ENCODE results near the gene GPR89B. TPM values are rescaled to one million over a fixed set of nuclear protein-coding genes. Genes with fewer than 3 reads are reported as not detected.
A peak's percentile ranks its signal among the peaks of the same experiment; 100 is the strongest.
"Not testable (repeated sequence)": the region's sequence is repeated elsewhere in the genome, so short reads cannot be mapped to it uniquely, and the experiment has no call there.

Gene GPR89B
- total and polyA plus RNA-seq, 9 of the 15 experiments (the other 6 are each of a cell fraction or from before 2014, with no cell fraction given): 9.3 to 39.3 (median 19.6) TPM

DNA sequence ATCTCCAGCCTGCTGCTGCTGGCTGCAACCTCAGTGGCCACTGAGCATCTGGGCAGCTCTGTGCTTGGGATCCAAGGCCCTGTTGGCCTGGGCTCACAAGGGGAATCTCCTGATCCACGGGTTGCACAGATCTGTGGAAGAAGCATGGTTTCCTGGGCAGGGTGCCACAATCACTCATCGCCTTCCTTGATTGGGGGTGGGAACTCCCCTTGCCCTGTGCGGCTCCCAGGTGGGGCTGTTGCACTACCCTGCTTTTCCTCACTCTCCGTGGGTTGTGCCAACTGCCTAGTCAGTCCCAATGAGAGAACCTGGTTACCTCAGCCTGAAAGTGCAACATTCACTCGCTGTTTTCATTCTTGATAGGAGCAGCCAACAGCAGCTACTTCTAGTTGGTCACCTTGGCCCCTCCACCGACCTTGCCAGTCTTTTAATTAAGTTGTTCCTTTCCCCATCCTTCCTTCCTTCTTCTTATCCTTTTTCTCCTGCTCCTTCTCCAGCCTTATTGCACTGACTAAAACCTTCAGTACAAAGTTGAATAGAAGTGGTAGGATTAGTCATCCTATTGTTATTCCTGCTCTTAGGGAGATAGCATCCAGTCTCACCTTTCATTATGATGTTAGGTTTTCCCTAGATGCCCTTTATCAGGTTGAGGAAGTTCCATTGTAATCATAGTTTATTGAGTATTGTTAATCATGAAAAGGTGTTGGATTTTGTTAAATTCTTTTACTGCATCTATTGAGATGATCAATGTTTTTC lies 50.9 kb downstream of the GPR89B start:
- ATAC-seq; in situ Hi-C loops (cut with MboI); DNase-seq (ENCODE audit: extremely low read depth in 1 of 4, low spot score in 3 of 4): not testable (repeated sequence)

DNA sequence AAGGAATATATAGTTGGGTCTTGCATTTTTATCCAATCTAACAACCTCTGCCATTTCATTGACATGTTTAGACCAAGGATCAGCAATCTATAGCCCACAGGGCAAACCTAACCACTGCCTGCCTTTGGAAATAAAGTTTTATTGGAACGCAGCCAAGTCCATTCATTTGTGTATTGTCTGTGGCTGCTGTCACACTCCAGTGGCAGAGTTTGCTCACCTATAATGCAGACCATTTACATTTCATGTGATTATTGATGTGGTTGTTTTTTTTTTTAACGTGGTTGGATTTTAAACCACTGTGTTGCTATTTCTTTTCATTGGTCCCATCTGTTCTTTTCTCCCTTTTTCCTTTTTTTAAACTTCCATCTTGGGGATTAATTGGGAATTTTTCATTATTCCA lies 57.2 kb downstream of the GPR89B start:
- H3K36me3 ChIP-seq (ENCODE audit: control insufficient read depth, insufficient read depth, low read length); H3K4me3 ChIP-seq; H3K4me2 ChIP-seq (ENCODE audit: insufficient read depth, low read length); H3K79me2 ChIP-seq (ENCODE audit: control insufficient read depth, insufficient read depth, low read length); H3K4me1 ChIP-seq (replicated peaks in 1 of 2; ENCODE audit: control insufficient read depth in 2 of 2, insufficient read depth in 2 of 2, low read length in 2 of 2); H3K9me1 ChIP-seq (ENCODE audit: control insufficient read depth, insufficient read depth, low read length); H3K9ac ChIP-seq (ENCODE audit: insufficient read depth in 1 of 2, low read depth in 2 of 2, low read length in 2 of 2); H3K9me3 ChIP-seq (replicated peaks; ENCODE audit: control insufficient read depth, insufficient read depth, low read depth, low read length); FAIRE-seq; DNase-seq (ENCODE audit: extremely low read depth in 1 of 4, low spot score in 3 of 4); CTCF ChIA-PET (ENCODE audit: low intra/inter-chr PET ratio); intact Hi-C loops (cut with micrococcal nuclease); H3K27me3 ChIP-seq (ENCODE audit: control insufficient read depth in 2 of 2, insufficient read depth in 2 of 2, low read length in 2 of 2); H4K20me1 ChIP-seq (replicated peaks; ENCODE audit: control insufficient read depth, insufficient read depth, low read length); H2AFZ ChIP-seq (ENCODE audit: low read depth, low read length); H3K27ac ChIP-seq (ENCODE audit: extremely low read depth, low read depth, low read length); POLR2A ChIA-PET; ATAC-seq; BruUV-seq (replicated peaks); in situ Hi-C loops (cut with MboI): not testable (repeated sequence)
- WGBS (ENCODE audit: insufficient coverage, low coverage, missing lambda C conversion rate): 88% methylated on average over 2 of the region's 2 CpGs
- peak; percentile 43 for TF ChIP-seq NFIC (IDR thresholded peaks at IDR 0.05)

More for the DNA sequence above, 50.9 kb downstream of the GPR89B start:
- H3K9ac ChIP-seq (ENCODE audit: insufficient read depth in 1 of 2, low read depth in 2 of 2, low read length in 2 of 2); H2AFZ ChIP-seq (ENCODE audit: low read depth, low read length); H3K4me2 ChIP-seq (ENCODE audit: insufficient read depth, low read length); H3K9me3 ChIP-seq (replicated peaks; ENCODE audit: control insufficient read depth, insufficient read depth, low read depth, low read length); FAIRE-seq; H3K36me3 ChIP-seq (ENCODE audit: control insufficient read depth, insufficient read depth, low read length); H4K20me1 ChIP-seq (replicated peaks; ENCODE audit: control insufficient read depth, insufficient read depth, low read length); H3K4me3 ChIP-seq; BruUV-seq (replicated peaks); H3K9me1 ChIP-seq (ENCODE audit: control insufficient read depth, insufficient read depth, low read length); H3K27me3 ChIP-seq (ENCODE audit: control insufficient read depth in 2 of 2, insufficient read depth in 2 of 2, low read length in 2 of 2); H3K27ac ChIP-seq (ENCODE audit: extremely low read depth, low read depth, low read length); H3K4me1 ChIP-seq (replicated peaks in 1 of 2; ENCODE audit: control insufficient read depth in 2 of 2, insufficient read depth in 2 of 2, low read length in 2 of 2); CTCF ChIA-PET (ENCODE audit: low intra/inter-chr PET ratio); POLR2A ChIA-PET; intact Hi-C loops (cut with micrococcal nuclease); H3K79me2 ChIP-seq (ENCODE audit: control insufficient read depth, insufficient read depth, low read length): not testable (repeated sequence)
- WGBS (ENCODE audit: insufficient coverage, low coverage, missing lambda C conversion rate): 90% methylated on average over 3 of the region's 6 CpGs

DNA sequence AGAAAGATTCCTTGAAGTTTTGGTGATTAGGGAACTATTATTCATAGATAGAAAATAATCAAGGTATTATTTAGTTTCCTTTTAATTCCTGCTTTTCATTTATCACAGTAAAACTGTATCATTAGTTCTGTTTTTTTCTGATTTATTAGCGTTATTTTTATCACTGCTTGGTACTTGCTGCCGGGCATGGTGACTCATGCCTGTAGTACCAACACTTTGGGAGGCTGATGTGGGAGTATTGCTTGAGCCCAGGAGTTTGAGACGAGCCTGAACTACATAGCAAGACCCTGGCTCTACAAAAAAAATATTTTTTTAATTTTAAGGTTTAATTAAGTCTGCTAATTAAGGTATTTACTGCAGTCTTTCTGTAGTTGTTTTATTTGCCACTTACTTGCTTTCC lies 59.7 kb downstream of the GPR89B start:
- CTCF ChIA-PET (ENCODE audit: low intra/inter-chr PET ratio); H3K79me2 ChIP-seq (ENCODE audit: control insufficient read depth, insufficient read depth, low read length); in situ Hi-C loops (cut with MboI); H3K27ac ChIP-seq (ENCODE audit: extremely low read depth, low read depth, low read length); H2AFZ ChIP-seq (ENCODE audit: low read depth, low read length); FAIRE-seq; DNase-seq (ENCODE audit: extremely low read depth in 1 of 4, low spot score in 3 of 4); H3K27me3 ChIP-seq (ENCODE audit: control insufficient read depth in 2 of 2, insufficient read depth in 2 of 2, low read length in 2 of 2); H3K9me1 ChIP-seq (ENCODE audit: control insufficient read depth, insufficient read depth, low read length); H3K36me3 ChIP-seq (ENCODE audit: control insufficient read depth, insufficient read depth, low read length); H3K4me2 ChIP-seq (ENCODE audit: insufficient read depth, low read length); intact Hi-C loops (cut with micrococcal nuclease); H3K9ac ChIP-seq (ENCODE audit: insufficient read depth in 1 of 2, low read depth in 2 of 2, low read length in 2 of 2); H3K9me3 ChIP-seq (replicated peaks; ENCODE audit: control insufficient read depth, insufficient read depth, low read depth, low read length); POLR2A ChIA-PET; H3K4me1 ChIP-seq (replicated peaks in 1 of 2; ENCODE audit: control insufficient read depth in 2 of 2, insufficient read depth in 2 of 2, low read length in 2 of 2); H3K4me3 ChIP-seq; ATAC-seq; BruUV-seq (replicated peaks); H4K20me1 ChIP-seq (replicated peaks; ENCODE audit: control insufficient read depth, insufficient read depth, low read length): not testable (repeated sequence)
- 65% methylated on average over 3 of the region's 3 CpGs for WGBS (ENCODE audit: insufficient coverage, low coverage, missing lambda C conversion rate)

DNA sequence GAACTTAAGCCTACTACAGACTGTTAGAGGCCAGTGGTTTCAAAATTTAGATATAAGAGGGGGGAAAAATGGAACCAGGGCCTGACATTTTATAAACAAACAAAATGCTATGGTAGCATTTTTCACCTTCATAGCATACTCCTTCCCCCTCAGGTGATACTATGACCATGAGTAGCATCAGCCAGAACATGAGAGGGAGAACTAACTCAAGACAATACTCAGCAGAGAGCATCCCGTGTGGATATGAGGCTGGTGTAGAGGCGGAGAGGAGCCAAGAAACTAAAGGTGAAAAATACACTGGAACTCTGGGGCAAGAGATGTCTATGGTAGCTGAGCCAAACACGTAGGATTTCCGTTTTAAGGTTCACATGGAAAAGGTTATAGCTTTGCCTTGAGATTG lies 64.7 kb downstream of the GPR89B start:
- H3K79me2 ChIP-seq (ENCODE audit: control insufficient read depth, insufficient read depth, low read length); H3K9ac ChIP-seq (ENCODE audit: insufficient read depth in 1 of 2, low read depth in 2 of 2, low read length in 2 of 2); in situ Hi-C loops (cut with MboI); CTCF ChIA-PET (ENCODE audit: low intra/inter-chr PET ratio); H2AFZ ChIP-seq (ENCODE audit: low read depth, low read length); POLR2A ChIA-PET; DNase-seq (ENCODE audit: extremely low read depth in 1 of 4, low spot score in 3 of 4); H3K4me2 ChIP-seq (ENCODE audit: insufficient read depth, low read length); ATAC-seq; H4K20me1 ChIP-seq (replicated peaks; ENCODE audit: control insufficient read depth, insufficient read depth, low read length); H3K27ac ChIP-seq (ENCODE audit: extremely low read depth, low read depth, low read length); H3K36me3 ChIP-seq (ENCODE audit: control insufficient read depth, insufficient read depth, low read length); H3K9me1 ChIP-seq (ENCODE audit: control insufficient read depth, insufficient read depth, low read length); H3K9me3 ChIP-seq (replicated peaks; ENCODE audit: control insufficient read depth, insufficient read depth, low read depth, low read length); intact Hi-C loops (cut with micrococcal nuclease); H3K4me3 ChIP-seq; H3K27me3 ChIP-seq (ENCODE audit: control insufficient read depth in 2 of 2, insufficient read depth in 2 of 2, low read length in 2 of 2); BruUV-seq (replicated peaks); H3K4me1 ChIP-seq (replicated peaks in 1 of 2; ENCODE audit: control insufficient read depth in 2 of 2, insufficient read depth in 2 of 2, low read length in 2 of 2); FAIRE-seq: not testable (repeated sequence)
- 91% methylated on average over 3 of the region's 4 CpGs for WGBS (ENCODE audit: insufficient coverage, low coverage, missing lambda C conversion rate)

All from K562 (cell line).